ENCODE data around the gene NEDD4. TPM values are rescaled to one million over a fixed set of nuclear protein-coding genes. Genes with fewer than 3 reads are reported as not detected.

NEDD4 gene
- total RNA-seq, 1 donor from 2014 or later, result 33.9 TPM

DNA sequence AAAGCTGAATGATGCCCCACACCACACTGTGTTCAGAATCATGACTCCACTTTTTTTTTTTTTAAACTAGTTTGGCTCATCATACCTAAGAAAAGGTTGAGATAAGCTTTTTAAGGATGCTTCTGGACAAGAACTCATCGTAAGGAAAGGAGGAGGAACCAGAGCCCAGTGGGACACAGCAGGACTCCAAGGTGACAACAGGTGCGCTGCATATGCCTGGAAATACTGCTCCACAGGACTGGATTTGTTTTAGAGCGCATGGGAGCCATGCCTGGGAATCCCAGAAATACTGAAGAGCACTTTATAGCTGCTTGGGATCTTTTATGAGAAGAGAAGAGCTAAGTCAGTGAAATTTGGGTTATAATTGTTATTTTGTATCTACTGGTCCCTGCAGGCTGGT lies 93.4 kb downstream of the NEDD4 start:
- no peak for DNase-seq (ENCODE audit: low spot score)
- TF ChIP-seq, protein P1, sequence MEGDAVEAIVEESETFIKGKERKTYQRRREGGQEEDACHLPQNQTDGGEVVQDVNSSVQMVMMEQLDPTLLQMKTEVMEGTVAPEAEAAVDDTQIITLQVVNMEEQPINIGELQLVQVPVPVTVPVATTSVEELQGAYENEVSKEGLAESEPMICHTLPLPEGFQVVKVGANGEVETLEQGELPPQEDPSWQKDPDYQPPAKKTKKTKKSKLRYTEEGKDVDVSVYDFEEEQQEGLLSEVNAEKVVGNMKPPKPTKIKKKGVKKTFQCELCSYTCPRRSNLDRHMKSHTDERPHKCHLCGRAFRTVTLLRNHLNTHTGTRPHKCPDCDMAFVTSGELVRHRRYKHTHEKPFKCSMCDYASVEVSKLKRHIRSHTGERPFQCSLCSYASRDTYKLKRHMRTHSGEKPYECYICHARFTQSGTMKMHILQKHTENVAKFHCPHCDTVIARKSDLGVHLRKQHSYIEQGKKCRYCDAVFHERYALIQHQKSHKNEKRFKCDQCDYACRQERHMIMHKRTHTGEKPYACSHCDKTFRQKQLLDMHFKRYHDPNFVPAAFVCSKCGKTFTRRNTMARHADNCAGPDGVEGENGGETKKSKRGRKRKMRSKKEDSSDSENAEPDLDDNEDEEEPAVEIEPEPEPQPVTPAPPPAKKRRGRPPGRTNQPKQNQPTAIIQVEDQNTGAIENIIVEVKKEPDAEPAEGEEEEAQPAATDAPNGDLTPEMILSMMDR (IDR thresholded peaks at IDR 0.05; ENCODE audit: unreplicated experiment), result no peak
- no peak overlapping the region for H3K4me3 Mint-ChIP-seq (ENCODE audit: unreplicated experiment)
- peaks cover 1% of the 10 kb centered on the region for H3K27me3 Mint-ChIP-seq (ENCODE audit: unreplicated experiment)
- no peaks in the 10 kb centered on the region for H3K9me3 Mint-ChIP-seq (ENCODE audit: unreplicated experiment)
- H3K27ac Mint-ChIP-seq (ENCODE audit: unreplicated experiment), result no peak overlapping the region
- no peaks in the 10 kb centered on the region for H3K36me3 Mint-ChIP-seq (ENCODE audit: low read depth, unreplicated experiment)
- H3K4me1 Mint-ChIP-seq (ENCODE audit: unreplicated experiment), result peaks cover 27% of the 10 kb centered on the region

DNA sequence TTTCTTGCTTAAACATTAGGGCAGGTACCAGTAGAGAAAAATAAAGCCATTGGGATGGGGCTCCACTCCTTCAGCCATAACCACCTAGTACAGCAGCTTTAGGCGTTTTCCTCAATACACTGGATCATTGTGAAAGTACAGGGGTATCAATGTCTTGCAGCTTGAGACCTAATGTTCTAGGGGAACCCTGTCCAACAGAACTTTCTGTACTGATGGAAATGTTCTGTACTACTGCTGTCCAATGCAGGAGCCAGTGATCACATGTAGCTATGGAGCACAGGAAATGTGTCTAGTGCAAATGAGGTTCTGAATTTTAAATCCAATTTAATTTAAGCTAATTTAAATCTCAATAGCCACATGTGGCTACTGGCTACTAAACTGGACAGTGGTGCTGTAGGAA lies 93.9 kb downstream of the NEDD4 start:
- Mint-ChIP-seq H3K4me3 (ENCODE audit: unreplicated experiment) (no peak overlapping the region), H3K27ac (ENCODE audit: unreplicated experiment) (no peak overlapping the region), H3K27me3 (ENCODE audit: unreplicated experiment) (peaks cover 1% of the 10 kb centered on the region), H3K4me1 (ENCODE audit: unreplicated experiment) (peaks cover 28% of the 10 kb centered on the region), H3K36me3 (ENCODE audit: low read depth, unreplicated experiment) (no peaks in the 10 kb centered on the region), H3K9me3 (ENCODE audit: unreplicated experiment) (no peaks in the 10 kb centered on the region)
- no peak for DNase-seq (ENCODE audit: low spot score)
- TF ChIP-seq, protein P1 (IDR thresholded peaks at IDR 0.05; ENCODE audit: unreplicated experiment), result no peak

DNA sequence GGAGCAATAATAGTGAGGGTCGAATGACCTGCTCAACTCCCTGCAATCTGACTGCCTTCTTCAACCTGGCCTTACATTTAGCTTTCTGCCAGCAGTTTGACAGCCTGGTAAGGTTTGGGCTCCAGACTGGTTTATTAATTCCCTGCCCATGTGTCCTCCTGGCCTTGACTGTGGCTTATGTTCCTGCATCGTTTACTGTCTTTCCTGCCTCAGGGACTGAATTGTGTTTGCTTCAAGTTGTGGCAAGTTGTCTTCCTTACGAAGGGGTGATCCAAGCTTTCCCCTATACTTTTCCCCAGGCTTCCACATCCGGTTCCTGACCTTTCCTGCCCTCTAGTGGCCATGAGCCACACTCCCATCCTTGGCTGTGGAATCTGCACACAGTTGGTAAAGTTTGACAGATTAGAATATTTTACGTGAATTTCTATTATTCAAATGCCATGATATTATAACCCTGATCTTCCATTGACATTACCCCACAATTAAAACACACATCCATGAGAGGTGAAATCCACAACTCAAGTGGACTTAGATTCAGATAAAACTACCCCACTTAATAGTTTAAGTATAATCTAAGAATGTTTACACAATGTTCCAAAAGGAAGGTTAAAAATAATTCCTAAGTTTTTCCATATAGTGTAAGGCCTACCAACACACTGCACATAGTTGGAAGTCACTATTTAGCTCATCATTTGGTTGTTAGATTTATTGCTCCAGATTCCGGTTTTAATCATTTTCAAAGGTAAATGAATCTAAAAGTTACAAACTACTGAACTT lies 95.7 kb downstream of the NEDD4 start:
- Mint-ChIP-seq H3K36me3 (ENCODE audit: low read depth, unreplicated experiment) (no peaks in the 10 kb centered on the region), H3K27ac (ENCODE audit: unreplicated experiment) (peak overlapping the region; percentile 99), H3K4me1 (ENCODE audit: unreplicated experiment) (peaks cover 39% of the 10 kb centered on the region), H3K4me3 (ENCODE audit: unreplicated experiment) (peak overlapping the region; percentile 24), H3K27me3 (ENCODE audit: unreplicated experiment) (peaks cover 1% of the 10 kb centered on the region), H3K9me3 (ENCODE audit: unreplicated experiment) (no peaks in the 10 kb centered on the region)
- TF ChIP-seq, protein P1 (IDR thresholded peaks at IDR 0.05; ENCODE audit: unreplicated experiment), result peak; percentile 82
- DNase-seq (ENCODE audit: low spot score), result peak; percentile 70

DNA sequence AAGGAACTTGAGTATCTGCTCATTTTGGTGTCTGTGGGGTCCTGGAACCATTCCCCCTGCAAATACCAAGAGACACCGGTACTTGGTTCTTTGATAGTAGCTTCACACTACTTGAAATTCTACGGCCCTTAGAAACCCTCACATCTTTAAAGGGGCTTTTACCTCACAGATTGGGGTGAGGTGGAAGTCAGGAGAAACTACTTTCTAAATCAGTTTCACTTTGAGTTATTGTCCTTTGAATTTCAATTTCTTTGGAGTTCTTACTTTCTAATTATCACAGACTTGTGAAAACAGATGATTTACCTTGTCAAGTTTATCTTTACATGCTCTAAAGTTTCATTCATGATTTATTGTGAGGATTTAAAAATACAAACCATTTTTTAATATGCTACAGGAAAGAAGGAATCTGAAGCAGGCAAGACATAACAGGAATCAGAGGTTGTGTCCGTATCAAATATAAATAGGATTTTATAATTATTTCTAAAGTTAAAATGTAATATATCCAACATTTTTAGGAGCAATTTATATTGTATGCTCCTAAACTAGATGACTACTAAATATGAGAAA lies 98.9 kb downstream of the NEDD4 start:
- DNase-seq (ENCODE audit: low spot score), result no peak
- TF ChIP-seq, protein P1 (IDR thresholded peaks at IDR 0.05; ENCODE audit: unreplicated experiment), result no peak
- Mint-ChIP-seq H3K4me1 (ENCODE audit: unreplicated experiment) (peaks cover 42% of the 10 kb centered on the region), H3K27ac (ENCODE audit: unreplicated experiment) (peak overlapping the region; percentile 98), H3K27me3 (ENCODE audit: unreplicated experiment) (peaks cover 3% of the 10 kb centered on the region), H3K4me3 (ENCODE audit: unreplicated experiment) (no peak overlapping the region), H3K36me3 (ENCODE audit: low read depth, unreplicated experiment) (no peaks in the 10 kb centered on the region), H3K9me3 (ENCODE audit: unreplicated experiment) (no peaks in the 10 kb centered on the region)

DNA sequence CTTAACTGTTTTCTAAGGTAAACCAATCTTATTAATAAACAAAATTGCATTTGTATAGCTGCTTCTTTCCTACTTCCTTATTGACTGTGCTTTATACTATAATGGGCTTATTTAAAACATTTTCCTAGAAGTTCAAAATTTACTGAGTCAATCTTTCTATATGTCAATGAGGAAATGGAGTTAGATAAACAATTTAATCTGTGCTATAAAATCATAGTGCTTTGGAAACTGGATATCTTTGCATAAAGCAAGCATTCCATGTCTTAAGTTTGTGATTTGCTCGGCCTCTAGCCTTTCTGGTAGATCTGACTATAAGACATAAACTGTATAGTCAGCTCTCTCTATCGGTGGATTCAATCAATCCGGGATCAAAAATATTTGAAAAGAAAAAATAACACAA lies 99.6 kb downstream of the NEDD4 start:
- H3K27ac Mint-ChIP-seq (ENCODE audit: unreplicated experiment), result peak overlapping the region; percentile 63
- no peak for DNase-seq (ENCODE audit: low spot score)
- no peak overlapping the region for H3K4me3 Mint-ChIP-seq (ENCODE audit: unreplicated experiment)
- H3K9me3 Mint-ChIP-seq (ENCODE audit: unreplicated experiment), result no peaks in the 10 kb centered on the region
- H3K4me1 Mint-ChIP-seq (ENCODE audit: unreplicated experiment), result peaks cover 42% of the 10 kb centered on the region
- H3K36me3 Mint-ChIP-seq (ENCODE audit: low read depth, unreplicated experiment), result no peaks in the 10 kb centered on the region
- H3K27me3 Mint-ChIP-seq (ENCODE audit: unreplicated experiment), result peaks cover 3% of the 10 kb centered on the region
- TF ChIP-seq, protein P1 (IDR thresholded peaks at IDR 0.05; ENCODE audit: unreplicated experiment), result no peak

All from endothelial cell (in vitro differentiated cells).